HG02588 (cell line): Measurements from ENCODE around the gene IFI44L.

Experiments
- ATAC-seq: cut with Tn5 transposase; IDR thresholded peaks from one replicate; pipeline ENCODE4 v1.9.1; 2021; ENCODE audit warnings: mild to moderate bottlenecking, moderate library complexity; ENCODE audit not compliant: unreplicated experiment

IFI44L gene

GRCh38 chr1:78687315-78687714 is 67.1 kb downstream of the IFI44L start:
- ATAC-seq = no peak

- no peak for ATAC-seq
Observed at GRCh38 chr1:78687914-78688313, 67.7 kb downstream of the IFI44L start.

- no peak for ATAC-seq
Observed at GRCh38 chr1:78688697-78689096, 68.4 kb downstream of the IFI44L start.

GRCh38 chr1:78690516-78690915 is 70.3 kb downstream of the IFI44L start:
- ATAC-seq = no peak

GRCh38 chr1:78691995-78692747 is 71.9 kb downstream of the IFI44L start:
- no peak for ATAC-seq
